Neural cell (in vitro differentiated cells): ENCODE data around the gene LHFPL6. TPM values are rescaled to one million over a fixed set of nuclear protein-coding genes. Genes with fewer than 3 reads are reported as not detected.
"Not testable (repeated sequence)": the region's sequence is repeated elsewhere in the genome, so short reads cannot be mapped to it uniquely, and the experiment has no call there.

Source experiments
- H2AFZ ChIP-seq: fragments of 200-600, 300-800 bp; sonication (generic), shearing (Covaris generic); 2 replicates; pipeline ENCODE4 v1.6.0; 2014; ENCODE audit warnings: low read depth, mild to moderate bottlenecking, antibody characterized with exemption, low read length, moderate library complexity
- H3F3A ChIP-seq: fragments of 200-600 bp; shearing (Covaris generic); 2 replicates; pipeline ENCODE4 v1.6.1; 2016; ENCODE audit warnings: mild to moderate bottlenecking, moderate library complexity, mixed read lengths, antibody characterized with exemption, low read length; ENCODE audit not compliant: insufficient read depth, poor library complexity, severe bottlenecking
- H3K27ac ChIP-seq: fragments of 200-600, 300-800 bp; sonication (generic), shearing (Covaris generic); 2 replicates; pipeline ENCODE4 v1.5.1; 2014; ENCODE audit warnings: mild to moderate bottlenecking, low read length, moderate library complexity
- H3K27me3 ChIP-seq: fragments of 300-800, 200-600 bp; sonication (generic), shearing (Covaris generic); 2 replicates; pipeline ENCODE4 v1.6.0; 2014; ENCODE audit warnings: mild to moderate bottlenecking, low read depth, low read length, moderate library complexity; ENCODE audit not compliant: insufficient read depth
- H3K36me3 ChIP-seq: fragments of 300-800, 200-600 bp; sonication (generic), shearing (Covaris generic); 2 replicates; pipeline ENCODE4 v1.5.1; 2014; ENCODE audit warnings: mild to moderate bottlenecking, antibody characterized with exemption, low read length, moderate library complexity; ENCODE audit not compliant: insufficient read depth
- H3K4me2 ChIP-seq: fragments of 300-800, 200-600 bp; sonication (generic), shearing (Covaris generic); 2 replicates; pipeline ENCODE4 v1.6.0; 2014; ENCODE audit warnings: mild to moderate bottlenecking, low read length
- H3K4me3 ChIP-seq: fragments of 300-800, 200-600 bp; sonication (generic), shearing (Covaris generic); 2 replicates; pipeline ENCODE4 v1.5.1; 2014; ENCODE audit warnings: mild to moderate bottlenecking, low read length, moderate library complexity
- H3K79me2 ChIP-seq: fragments of 200-600 bp; shearing (Covaris generic); replicated peaks from 2 replicates; pipeline ENCODE4 v1.6.0; 2014; ENCODE audit warnings: mild to moderate bottlenecking, low read length, moderate library complexity; ENCODE audit not compliant: insufficient read depth
- H3K9ac ChIP-seq: fragments of 300-800, 200-600 bp; sonication (generic), shearing (Covaris generic); 2 replicates; pipeline ENCODE4 v1.6.1; 2016; ENCODE audit warnings: mild to moderate bottlenecking, low read length, mixed read lengths
- H3K9me2 ChIP-seq: fragments of 200-600 bp; shearing (Covaris generic); 2 replicates; pipeline ENCODE4 v1.6.1; 2016; ENCODE audit warnings: mild to moderate bottlenecking, low read length, mixed read lengths; ENCODE audit not compliant: insufficient read depth
- H3K9me3 ChIP-seq: fragments of 200-600, 300-800 bp; sonication (generic), shearing (Covaris generic); 2 replicates; pipeline ENCODE4 v1.6.1; 2016; ENCODE audit warnings: mild to moderate bottlenecking, mixed run types, low read length, moderate library complexity, mixed read lengths
- H4K20me1 ChIP-seq: fragments of 200-600 bp; shearing (Covaris generic); 2 replicates; pipeline ENCODE4 v1.6.1; 2016; ENCODE audit warnings: mild to moderate bottlenecking, mixed run types; ENCODE audit not compliant: insufficient read depth
- EP300 ChIP-seq: fragments of 450-650 bp; conservative IDR thresholded peaks from 2 replicates; pipeline ENCODE4 v1.6.1; 2014; ENCODE audit warnings: antibody characterized with exemption, mild to moderate bottlenecking, moderate library complexity; ENCODE audit not compliant: poor library complexity, severe bottlenecking
- EZH2 ChIP-seq: fragments of 200-600, 300-800 bp; shearing (Covaris generic), sonication (generic); IDR thresholded peaks from 2 replicates; pipeline ENCODE4 v1.6.1; 2014; ENCODE audit warnings: antibody characterized with exemption, low read length, borderline replicate concordance, mild to moderate bottlenecking; ENCODE audit not compliant: insufficient read depth, poor library complexity, severe bottlenecking
- MXI1 ChIP-seq: fragments of 450-650 bp; conservative IDR thresholded peaks from 2 replicates; pipeline ENCODE4 v1.6.1; 2014; ENCODE audit warnings: antibody characterized with exemption, mild to moderate bottlenecking; ENCODE audit not compliant: poor library complexity, severe bottlenecking
- POLR2AphosphoS5 ChIP-seq: IDR thresholded peaks from 2 replicates; pipeline ENCODE4 v1.6.1; 2012
- RAD21 ChIP-seq: fragments of 450-650 bp; conservative IDR thresholded peaks from 2 replicates; pipeline ENCODE4 v1.6.1; 2014; ENCODE audit warnings: antibody characterized with exemption, mild to moderate bottlenecking, moderate library complexity
- SMC3 ChIP-seq: fragments of 450-650 bp; conservative IDR thresholded peaks from 2 replicates; pipeline ENCODE4 v1.6.1; 2014; ENCODE audit warnings: antibody characterized with exemption, mild to moderate bottlenecking, moderate library complexity; ENCODE audit not compliant: poor library complexity
- TAF1 ChIP-seq: IDR thresholded peaks from 2 replicates; pipeline ENCODE4 v1.6.1; 2012; ENCODE audit warnings: low read depth
- polyA plus RNA-seq: library from polyadenylated mRNA; depleted of rRNA; stranded (reverse); fragments of >200 nt; gene quantifications from 2 replicates; pipeline ENCODE4 v1.2.3, GENCODE V29; 2014
- TF ChIP-seq, protein P1 (sequence below): fragments of 450-650 bp; IDR thresholded peaks from 2 replicates; pipeline ENCODE4 v1.5.1; 2014; ENCODE audit warnings: antibody characterized with exemption, mild to moderate bottlenecking, moderate library complexity; ENCODE audit not compliant: poor library complexity, severe bottlenecking
- TF ChIP-seq, protein P2 (sequence below): IDR thresholded peaks from 2 replicates; pipeline ENCODE4 v1.6.1; 2012; ENCODE audit warnings: borderline replicate concordance

Gene LHFPL6
- polyA plus RNA-seq, 1 donor from 2014 or later, result 36.3 TPM

- Histone ChIP-seq H4K20me1 (no peaks in the 10 kb centered on the region), H3K9me2 (no peaks in the 10 kb centered on the region), H3F3A (no peaks in the 10 kb centered on the region), H3K9ac (peak overlapping the region; percentile 30), H3K79me2 (no peaks in the 10 kb centered on the region), H3K4me2 (peak overlapping the region; percentile 38), H3K4me3 (peak overlapping the region; percentile 19), H3K36me3 (no peaks in the 10 kb centered on the region), H3K27me3 (no peaks in the 10 kb centered on the region), H2AFZ (no peak overlapping the region), H3K9me3 (no peaks in the 10 kb centered on the region), H3K27ac (peak overlapping the region; percentile 47)
- TF ChIP-seq, protein P1, sequence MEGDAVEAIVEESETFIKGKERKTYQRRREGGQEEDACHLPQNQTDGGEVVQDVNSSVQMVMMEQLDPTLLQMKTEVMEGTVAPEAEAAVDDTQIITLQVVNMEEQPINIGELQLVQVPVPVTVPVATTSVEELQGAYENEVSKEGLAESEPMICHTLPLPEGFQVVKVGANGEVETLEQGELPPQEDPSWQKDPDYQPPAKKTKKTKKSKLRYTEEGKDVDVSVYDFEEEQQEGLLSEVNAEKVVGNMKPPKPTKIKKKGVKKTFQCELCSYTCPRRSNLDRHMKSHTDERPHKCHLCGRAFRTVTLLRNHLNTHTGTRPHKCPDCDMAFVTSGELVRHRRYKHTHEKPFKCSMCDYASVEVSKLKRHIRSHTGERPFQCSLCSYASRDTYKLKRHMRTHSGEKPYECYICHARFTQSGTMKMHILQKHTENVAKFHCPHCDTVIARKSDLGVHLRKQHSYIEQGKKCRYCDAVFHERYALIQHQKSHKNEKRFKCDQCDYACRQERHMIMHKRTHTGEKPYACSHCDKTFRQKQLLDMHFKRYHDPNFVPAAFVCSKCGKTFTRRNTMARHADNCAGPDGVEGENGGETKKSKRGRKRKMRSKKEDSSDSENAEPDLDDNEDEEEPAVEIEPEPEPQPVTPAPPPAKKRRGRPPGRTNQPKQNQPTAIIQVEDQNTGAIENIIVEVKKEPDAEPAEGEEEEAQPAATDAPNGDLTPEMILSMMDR, result no peak
- peak; percentile 23 for TF ChIP-seq RAD21
- TF ChIP-seq, protein P2, sequence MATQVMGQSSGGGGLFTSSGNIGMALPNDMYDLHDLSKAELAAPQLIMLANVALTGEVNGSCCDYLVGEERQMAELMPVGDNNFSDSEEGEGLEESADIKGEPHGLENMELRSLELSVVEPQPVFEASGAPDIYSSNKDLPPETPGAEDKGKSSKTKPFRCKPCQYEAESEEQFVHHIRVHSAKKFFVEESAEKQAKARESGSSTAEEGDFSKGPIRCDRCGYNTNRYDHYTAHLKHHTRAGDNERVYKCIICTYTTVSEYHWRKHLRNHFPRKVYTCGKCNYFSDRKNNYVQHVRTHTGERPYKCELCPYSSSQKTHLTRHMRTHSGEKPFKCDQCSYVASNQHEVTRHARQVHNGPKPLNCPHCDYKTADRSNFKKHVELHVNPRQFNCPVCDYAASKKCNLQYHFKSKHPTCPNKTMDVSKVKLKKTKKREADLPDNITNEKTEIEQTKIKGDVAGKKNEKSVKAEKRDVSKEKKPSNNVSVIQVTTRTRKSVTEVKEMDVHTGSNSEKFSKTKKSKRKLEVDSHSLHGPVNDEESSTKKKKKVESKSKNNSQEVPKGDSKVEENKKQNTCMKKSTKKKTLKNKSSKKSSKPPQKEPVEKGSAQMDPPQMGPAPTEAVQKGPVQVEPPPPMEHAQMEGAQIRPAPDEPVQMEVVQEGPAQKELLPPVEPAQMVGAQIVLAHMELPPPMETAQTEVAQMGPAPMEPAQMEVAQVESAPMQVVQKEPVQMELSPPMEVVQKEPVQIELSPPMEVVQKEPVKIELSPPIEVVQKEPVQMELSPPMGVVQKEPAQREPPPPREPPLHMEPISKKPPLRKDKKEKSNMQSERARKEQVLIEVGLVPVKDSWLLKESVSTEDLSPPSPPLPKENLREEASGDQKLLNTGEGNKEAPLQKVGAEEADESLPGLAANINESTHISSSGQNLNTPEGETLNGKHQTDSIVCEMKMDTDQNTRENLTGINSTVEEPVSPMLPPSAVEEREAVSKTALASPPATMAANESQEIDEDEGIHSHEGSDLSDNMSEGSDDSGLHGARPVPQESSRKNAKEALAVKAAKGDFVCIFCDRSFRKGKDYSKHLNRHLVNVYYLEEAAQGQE, result peak; percentile 23
- TF ChIP-seq POLR2AphosphoS5, result peak; percentile 98
- no peak for TF ChIP-seq MXI1
- peak; percentile 95 for TF ChIP-seq EP300
- TF ChIP-seq SMC3, result no peak
These were observed 261.7 kb downstream of the LHFPL6 start for GRCh38 chr13:39341251-39341650.

GRCh38 chr13:39338114-39338513 lies 264.9 kb downstream of the LHFPL6 start:
- H3K9ac ChIP-seq, H3K79me2 ChIP-seq, H3K4me2 ChIP-seq, H3K27me3 ChIP-seq, H3K4me3 ChIP-seq, H3K9me3 ChIP-seq, H3K36me3 ChIP-seq, H2AFZ ChIP-seq, H3K27ac ChIP-seq, H3K9me2 ChIP-seq, H3F3A ChIP-seq, H4K20me1 ChIP-seq: not testable (repeated sequence)

DNA sequence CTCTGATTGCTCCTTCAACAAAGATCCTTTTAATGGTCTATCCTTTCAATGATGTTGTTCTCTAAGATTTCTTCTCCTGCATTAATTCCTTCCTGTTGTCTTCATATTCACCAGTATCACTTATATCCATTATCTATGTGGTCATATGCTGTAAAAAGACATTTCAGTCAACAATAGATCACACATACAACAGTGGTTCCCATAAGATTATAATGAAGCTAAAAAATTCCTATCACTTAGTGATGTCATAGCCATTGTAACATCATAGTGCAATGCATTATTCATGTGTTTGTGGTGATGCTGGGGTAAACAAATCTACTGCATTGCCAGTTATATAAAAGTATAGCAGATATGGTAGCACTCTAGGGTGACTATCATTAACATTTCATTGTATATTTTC lies 266.1 kb downstream of the LHFPL6 start:
- Histone ChIP-seq H4K20me1 (no peaks in the 10 kb centered on the region), H3K4me3 (no peak overlapping the region), H3K4me2 (no peak overlapping the region), H3K27ac (no peak overlapping the region), H3K79me2 (no peaks in the 10 kb centered on the region), H3K9ac (no peak overlapping the region), H3K9me2 (no peaks in the 10 kb centered on the region), H3F3A (no peaks in the 10 kb centered on the region), H3K9me3 (no peaks in the 10 kb centered on the region), H2AFZ (no peak overlapping the region), H3K36me3 (no peaks in the 10 kb centered on the region), H3K27me3 (no peaks in the 10 kb centered on the region)
- TF ChIP-seq TAF1 (no peak), RAD21 (no peak), POLR2AphosphoS5 (no peak), SMC3 (no peak), EP300 (no peak), MXI1 (no peak), EZH2 (no peak)
- TF ChIP-seq, protein P2, result no peak
- TF ChIP-seq, protein P1, result no peak
